HG02763 (cell line): Measurements from ENCODE around the gene CHD1L.
"Not testable (repeated sequence)": the region's sequence is repeated elsewhere in the genome, so short reads cannot be mapped to it uniquely, and the experiment has no call there.

Experiments used
- ATAC-seq: cut with Tn5 transposase; IDR thresholded peaks from one replicate; pipeline ENCODE4 v1.9.1; 2021; ENCODE audit warnings: mild to moderate bottlenecking, moderate library complexity; ENCODE audit not compliant: unreplicated experiment

The CHD1L gene

GRCh38 chr1:147231032-147231431 is 11.5 kb upstream of the CHD1L start:
- not testable (repeated sequence) for ATAC-seq

- not testable (repeated sequence) for ATAC-seq
These were observed 8.6 kb upstream of the CHD1L start for GRCh38 chr1:147233903-147234302.

DNA sequence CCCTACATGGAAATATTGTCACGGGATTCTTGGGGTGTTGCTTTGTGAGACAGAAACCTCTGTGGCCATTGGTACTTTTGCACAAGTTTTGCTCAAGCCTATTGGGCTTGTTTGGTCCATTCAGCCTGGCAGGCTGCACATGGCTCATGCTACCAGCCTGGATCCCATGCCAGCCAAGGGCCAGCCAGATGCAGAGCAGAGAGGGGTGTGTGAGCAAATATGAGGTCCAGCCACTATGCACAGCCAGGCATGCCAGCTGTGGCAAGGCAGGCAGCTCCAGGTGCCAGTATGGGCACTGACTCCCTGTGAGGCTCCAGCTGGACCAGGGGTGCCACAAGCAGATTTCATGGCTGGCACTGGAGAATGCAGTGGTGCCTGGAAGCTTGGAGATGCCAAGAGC is 6.7 kb upstream of the CHD1L start:
- no peak for ATAC-seq

DNA sequence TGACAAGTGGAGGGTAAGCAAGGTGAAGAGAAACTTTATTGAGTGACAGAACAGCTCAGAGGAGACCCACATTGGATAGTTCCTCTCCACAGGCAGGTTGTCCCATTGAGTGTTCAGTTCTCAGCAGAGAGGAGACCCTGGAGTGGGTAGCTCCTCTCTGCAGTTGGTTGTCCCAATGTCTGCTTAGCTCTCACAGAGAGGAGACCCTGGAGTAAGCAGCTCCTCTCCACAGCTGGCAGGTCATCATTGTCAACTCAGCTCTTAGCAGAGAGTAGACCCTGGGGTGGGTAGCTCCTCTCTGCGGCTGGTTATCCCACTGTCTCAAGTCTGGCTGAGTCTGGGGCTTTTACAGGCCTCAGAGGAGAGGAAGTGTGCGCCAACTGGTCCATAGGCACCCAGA is 6.0 kb upstream of the CHD1L start:
- no peak for ATAC-seq

GRCh38 chr1:147236959-147237791 is 5.3 kb upstream of the CHD1L start:
- ATAC-seq = no peak

GRCh38 chr1:147238053-147238902 is 4.2 kb upstream of the CHD1L start:
- ATAC-seq = no peak

GRCh38 chr1:147238925-147239820 is 3.3 kb upstream of the CHD1L start:
- ATAC-seq = no peak

DNA sequence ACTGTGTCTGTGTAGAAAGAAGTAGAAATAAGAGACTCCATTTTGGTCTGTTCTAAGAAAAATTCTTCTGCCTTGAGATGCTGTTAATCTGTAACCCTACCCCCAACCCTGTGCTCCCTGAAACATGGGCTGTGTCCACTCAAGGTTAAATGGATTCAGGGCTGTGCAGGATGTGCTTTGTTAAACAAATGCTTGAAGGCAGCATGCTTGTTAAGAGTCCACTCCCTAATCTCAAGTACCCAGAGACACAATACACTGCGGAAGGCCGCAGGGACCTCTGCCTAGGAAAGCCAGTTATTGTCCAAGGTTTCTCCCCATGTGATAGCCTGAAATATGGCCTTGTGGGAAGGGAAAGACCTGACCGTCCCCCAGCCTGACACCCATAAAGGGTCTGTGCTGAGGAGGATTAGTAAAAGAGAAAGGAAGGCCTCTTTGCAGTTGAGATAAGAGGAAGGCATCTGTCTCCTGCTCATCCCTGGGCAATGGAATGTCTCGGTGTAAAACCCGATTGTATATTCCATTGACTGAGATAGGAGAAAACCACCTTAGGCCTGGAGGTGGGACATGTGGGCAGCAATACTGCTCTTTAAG is 2.3 kb upstream of the CHD1L start:
- not testable (repeated sequence) for ATAC-seq

- no peak for ATAC-seq
These were observed 493 bp upstream of the CHD1L start for GRCh38 chr1:147241934-147242448.

DNA sequence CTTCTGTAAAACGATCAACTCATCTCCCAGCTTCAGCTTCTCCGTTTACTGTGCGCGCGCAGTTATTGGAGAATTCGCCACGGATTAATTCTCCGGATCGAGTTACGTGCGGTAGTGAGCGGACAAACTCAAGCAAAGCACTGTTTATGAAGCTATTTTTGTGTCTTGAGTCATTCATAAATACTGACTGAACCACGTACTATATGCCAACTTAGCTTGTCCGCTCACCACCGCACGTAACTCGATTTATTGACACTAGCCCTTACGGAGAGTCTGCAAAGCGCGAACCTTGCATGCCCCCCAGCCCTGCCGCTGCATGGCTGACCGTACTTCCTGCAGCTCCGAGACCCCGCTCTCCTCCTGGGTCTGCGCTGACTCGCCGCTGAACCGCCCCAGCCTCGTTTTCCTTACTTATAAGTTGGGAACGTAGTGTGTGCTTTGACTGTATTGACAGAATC is 773 bp downstream of the CHD1L start:
- ATAC-seq = peak; percentile 12

- ATAC-seq = no peak
These were observed 1.4 kb downstream of the CHD1L start for GRCh38 chr1:147243841-147244240.

GRCh38 chr1:147245129-147245528 is 2.6 kb downstream of the CHD1L start:
- no peak for ATAC-seq

DNA sequence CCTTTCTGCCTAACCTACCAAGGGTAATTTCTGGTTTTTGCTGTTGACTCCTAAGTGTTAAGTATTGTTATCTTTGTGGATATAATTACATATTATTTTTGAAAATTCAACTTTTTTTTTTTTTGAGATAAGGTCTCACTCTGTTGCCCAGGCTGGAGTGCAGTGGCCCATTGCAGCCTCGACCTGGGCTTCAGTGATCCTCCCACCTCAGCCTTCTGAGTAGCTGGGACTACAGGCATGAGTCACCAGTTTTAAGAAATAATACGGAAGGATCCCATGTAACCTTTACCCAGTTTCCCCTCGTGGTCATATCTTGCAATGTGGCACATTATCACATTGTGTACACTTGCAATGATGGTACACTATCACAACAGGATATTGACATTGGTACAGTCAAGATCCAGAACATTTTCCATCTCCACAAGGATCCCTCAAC is 3.1 kb downstream of the CHD1L start:
- ATAC-seq = no peak

DNA sequence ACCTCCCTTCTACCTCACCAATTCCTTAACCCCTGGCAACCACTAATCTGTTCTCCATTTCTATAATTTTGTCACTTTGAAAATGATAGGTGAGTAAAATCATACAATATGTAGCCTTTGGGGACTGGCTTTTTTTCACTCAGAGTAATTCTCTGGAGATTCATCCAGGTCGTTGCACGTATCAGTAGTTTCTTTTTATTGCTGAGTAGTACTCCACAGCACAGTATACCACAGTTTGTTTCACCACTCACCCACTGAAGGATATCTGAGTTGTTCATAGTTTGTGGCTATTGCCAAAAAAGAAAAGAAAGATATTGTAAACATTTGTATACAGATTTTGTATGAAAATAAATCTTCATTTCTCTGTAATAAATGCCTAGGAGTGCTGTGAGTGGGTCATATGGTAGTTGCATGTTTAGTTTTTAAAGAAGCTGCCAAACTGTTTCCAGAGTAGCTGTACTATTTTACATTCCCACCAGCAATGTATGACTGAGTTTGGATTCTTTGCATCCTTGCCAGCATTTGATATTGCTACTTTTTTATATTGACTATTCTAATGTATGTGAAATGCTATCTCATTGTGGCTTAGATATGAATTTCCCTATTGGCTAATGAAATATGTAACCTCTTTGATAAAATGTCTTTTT is 3.7 kb downstream of the CHD1L start:
- ATAC-seq = no peak

GRCh38 chr1:147246910-147247655 is 4.6 kb downstream of the CHD1L start:
- ATAC-seq = no peak

- ATAC-seq = no peak
These were observed 5.3 kb downstream of the CHD1L start for GRCh38 chr1:147247656-147248238.

DNA sequence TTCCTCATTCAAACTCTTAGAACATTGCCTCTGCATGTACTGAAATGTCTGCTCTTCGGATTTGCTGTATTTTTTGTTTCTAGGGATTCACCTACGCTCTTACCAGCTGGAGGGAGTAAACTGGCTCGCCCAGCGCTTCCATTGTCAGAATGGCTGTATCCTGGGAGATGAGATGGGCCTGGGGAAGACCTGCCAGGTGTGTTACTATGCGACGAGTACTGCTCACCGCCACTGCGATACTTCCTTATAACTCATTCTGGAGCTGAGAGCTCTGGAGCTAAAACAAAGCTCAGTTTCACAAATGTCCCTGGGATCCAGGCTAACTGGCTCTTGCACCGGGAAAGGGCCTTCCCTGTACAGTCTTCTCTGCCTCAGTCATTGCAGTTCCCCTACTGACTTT is 10.1 kb downstream of the CHD1L start:
- no peak for ATAC-seq

DNA sequence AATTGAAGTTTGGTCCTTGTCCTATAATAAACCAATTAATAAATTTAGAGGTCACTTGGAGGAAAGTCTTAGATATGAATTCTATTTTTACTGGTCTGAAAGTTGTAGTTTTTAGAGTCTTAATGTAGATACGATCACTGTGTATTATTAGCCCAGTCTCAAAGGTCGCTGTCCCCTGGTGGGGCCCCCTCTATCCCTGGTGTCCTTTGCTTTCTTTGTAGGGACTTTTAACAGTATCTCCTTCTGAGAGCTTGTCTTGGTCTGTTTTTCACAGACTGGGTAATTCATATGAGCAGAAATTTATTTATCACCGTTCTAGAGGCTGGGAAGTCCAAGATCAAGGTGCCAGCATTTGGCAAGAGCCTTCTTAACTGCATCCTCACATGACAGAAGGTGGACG is 18.5 kb downstream of the CHD1L start:
- no peak for ATAC-seq
